Mucosa of rectum (tissue), 2 donors: ENCODE results near the gene SAMM50.
A peak's percentile ranks its signal among the peaks of the same experiment; 100 is the strongest.

Experiments
- H3K27ac ChIP-seq, 2 donors: one replicate each; pipeline ENCODE4 v1.7.0; 2013; ENCODE audit warnings: inconsistent platforms in 2 of 2, low read depth in 2 of 2, low read length in 2 of 2
- H3K27me3 ChIP-seq, 2 donors: one replicate each; pipeline ENCODE4 v1.7.0; 2013; ENCODE audit warnings: low read length in 2 of 2; ENCODE audit not compliant: control insufficient read depth in 2 of 2, insufficient read depth in 2 of 2
- H3K36me3 ChIP-seq, 2 donors: one replicate each; pipeline ENCODE4 v1.7.0; 2013; ENCODE audit warnings: low read length in 2 of 2; ENCODE audit not compliant: control insufficient read depth in 2 of 2, insufficient read depth in 2 of 2
- H3K4me1 ChIP-seq, 2 donors: one replicate each; pipeline ENCODE4 v1.7.0; 2013; ENCODE audit warnings: low read length in 2 of 2, mild to moderate bottlenecking in 1 of 2; ENCODE audit not compliant: control insufficient read depth in 2 of 2, insufficient read depth in 2 of 2
- H3K4me3 ChIP-seq, 2 donors: one replicate each; pipeline ENCODE4 v1.7.0; 2013; ENCODE audit warnings: low read length in 2 of 2
- H3K9ac ChIP-seq, 2 donors: one replicate each; pipeline ENCODE4 v1.7.0; 2013; ENCODE audit warnings: low read length in 2 of 2, low read depth in 1 of 2, mild to moderate bottlenecking in 1 of 2
- H3K9me3 ChIP-seq, 2 donors: one replicate each; pipeline ENCODE4 v1.7.0; 2013; ENCODE audit warnings: low read length in 2 of 2; ENCODE audit not compliant: control insufficient read depth in 2 of 2
- donor health status: healthy.
- donor health status: Normal muscosa, but diverticular disease.

Gene SAMM50

DNA sequence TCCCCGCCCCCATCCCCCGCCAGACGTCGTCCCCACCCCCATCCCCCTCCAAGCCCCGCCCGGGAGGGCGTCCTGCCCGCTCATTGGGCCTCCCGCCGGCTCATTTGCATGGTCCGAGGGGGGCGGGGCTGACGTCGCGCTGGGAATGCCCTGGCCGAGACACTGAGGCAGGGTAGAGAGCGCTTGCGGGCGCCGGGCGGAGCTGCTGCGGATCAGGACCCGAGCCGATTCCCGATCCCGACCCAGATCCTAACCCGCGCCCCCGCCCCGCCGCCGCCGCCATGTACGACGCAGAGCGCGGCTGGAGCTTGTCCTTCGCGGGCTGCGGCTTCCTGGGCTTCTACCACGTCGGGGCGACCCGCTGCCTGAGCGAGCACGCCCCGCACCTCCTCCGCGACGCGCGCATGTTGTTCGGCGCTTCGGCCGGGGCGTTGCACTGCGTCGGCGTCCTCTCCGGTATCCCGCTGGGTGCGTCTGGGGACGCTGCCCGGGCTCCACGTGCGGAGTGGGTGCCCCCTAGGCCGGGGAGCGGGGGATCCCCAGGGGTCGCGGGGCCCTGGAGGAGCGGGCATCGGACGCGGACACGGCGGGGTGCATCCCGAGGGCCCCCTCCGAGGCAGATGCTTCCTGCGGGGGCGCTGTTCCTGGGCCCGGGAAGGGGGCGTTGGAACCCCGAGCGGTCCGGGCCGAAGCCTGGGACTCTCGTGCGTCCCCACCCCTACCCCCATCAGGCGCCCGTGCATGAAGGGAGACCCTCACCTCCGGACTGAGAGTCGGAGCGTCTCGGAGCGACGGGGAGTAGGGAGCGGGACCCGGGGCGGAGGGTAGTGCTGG is 31.4 kb upstream of the SAMM50 start, which contains the start of gene PNPLA3:
PNPLA3 (plus strand) TSS at position 175 of the 834 bp plus-strand sequence; CDS start at position 282, 107 bp downstream.
- H3K4me3 ChIP-seq = peak within 1 kb of the TSS; percentile 44 to 56
- H3K9ac ChIP-seq = peak within 1 kb of the TSS in 1 of 2 donors; percentile 22
- no peaks in the 10 kb centered on the region for H3K4me1 ChIP-seq
- H3K9me3 ChIP-seq = no peaks in the 10 kb centered on the region
- H3K27me3 ChIP-seq = peaks cover 5 to 10% of the 10 kb centered on the region in 2 donors
- no peaks in the 10 kb centered on the region for H3K36me3 ChIP-seq
- H3K27ac ChIP-seq = no peak within 1 kb of the TSS

DNA sequence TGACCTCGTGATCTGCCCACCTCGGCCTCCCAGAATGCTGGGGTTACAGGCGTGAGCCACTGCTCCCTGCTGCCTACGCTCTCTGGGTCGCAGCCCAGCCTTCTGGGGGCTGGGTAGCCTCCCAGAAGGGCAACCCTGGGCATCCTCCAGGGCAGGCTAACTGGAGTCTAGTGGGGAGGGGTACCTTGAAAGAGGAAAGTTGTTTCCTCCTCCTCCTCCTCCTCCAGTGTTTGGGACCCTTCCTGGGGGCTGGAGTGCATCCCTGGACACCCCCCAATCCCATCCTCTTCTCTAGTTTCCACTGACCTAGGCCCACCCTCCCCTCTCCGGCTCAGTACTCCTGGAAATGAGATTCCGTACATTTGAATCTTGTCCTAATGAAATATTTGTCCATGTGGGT is 30.4 kb upstream of the SAMM50 start:
- no peaks in the 10 kb centered on the region for H3K9me3 ChIP-seq
- H3K27me3 ChIP-seq = peaks cover 5 to 10% of the 10 kb centered on the region in 2 donors
- H3K36me3 ChIP-seq = no peaks in the 10 kb centered on the region
- no peak overlapping the region for H3K9ac ChIP-seq
- H3K27ac ChIP-seq = no peak overlapping the region
- no peak overlapping the region for H3K4me3 ChIP-seq
- no peaks in the 10 kb centered on the region for H3K4me1 ChIP-seq

DNA sequence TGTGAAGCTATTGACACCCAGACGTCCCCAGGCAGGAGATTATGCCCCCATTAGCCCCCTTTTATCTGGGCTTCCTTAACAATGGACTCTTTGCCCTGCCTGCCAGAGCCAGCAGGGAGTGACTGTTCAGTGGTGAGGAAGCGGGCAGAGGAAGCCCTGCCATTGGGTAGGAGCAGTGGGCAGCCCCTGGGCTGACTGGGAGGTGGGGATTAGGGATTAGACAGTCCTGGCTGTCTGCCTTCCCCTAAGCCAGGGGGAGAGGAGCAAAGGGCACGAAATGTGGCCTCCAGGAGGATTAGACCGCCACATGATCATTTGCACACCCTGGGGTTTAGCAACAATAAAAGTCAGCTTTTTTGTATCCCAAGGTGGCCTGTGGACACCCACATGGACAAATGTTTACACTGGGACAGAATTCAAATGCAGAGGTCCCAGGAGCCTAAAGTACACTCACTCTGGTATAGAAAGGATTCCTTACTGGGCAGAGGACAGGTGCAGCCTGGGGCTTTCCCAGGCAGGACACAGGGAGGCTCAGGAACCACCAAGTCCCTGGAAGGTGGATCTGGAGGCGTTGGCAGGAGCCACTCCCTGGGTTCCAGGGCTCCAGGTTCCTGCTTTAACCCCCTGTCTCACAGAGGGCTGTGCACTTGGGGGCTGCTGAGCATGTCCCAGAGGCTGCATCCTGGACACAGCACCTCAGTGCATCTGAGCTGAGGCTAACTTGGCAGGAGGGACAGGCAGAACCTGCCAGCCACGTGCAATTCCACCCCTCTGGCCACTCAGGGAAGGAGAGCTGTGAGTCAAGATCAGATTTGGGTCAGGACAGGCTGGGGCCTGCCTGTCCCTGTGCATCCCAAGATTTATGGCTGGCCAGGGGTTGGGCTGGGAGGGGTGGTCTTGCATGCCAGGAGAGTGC is 29.6 kb upstream of the SAMM50 start:
- Histone ChIP-seq H3K27me3 (peaks cover 5 to 10% of the 10 kb centered on the region in 2 donors), H3K9ac (no peak overlapping the region)

DNA sequence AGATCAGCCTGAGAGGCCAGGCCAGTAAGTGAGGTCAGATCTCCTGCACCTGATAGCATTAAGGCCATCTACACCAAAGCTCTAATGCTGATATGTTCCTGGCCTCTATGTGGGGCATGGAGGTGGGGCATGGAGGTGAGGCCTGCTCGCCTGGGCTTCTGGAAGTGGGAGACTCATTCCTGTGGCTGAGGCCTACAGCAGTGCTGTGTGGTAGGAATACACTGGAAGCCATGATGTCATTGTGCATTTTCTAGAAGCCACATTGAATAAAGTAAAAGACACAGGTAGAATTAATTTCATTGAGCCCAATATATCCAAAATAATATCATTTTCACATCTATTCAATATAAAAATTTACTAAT is 28.9 kb upstream of the SAMM50 start:
- Histone ChIP-seq H3K9ac (no peak overlapping the region), H3K4me1 (no peaks in the 10 kb centered on the region), H3K36me3 (no peaks in the 10 kb centered on the region), H3K4me3 (no peak overlapping the region), H3K9me3 (no peaks in the 10 kb centered on the region), H3K27me3 (peaks cover 5 to 8% of the 10 kb centered on the region in 2 donors), H3K27ac (no peak overlapping the region)

More for the DNA sequence above, 29.6 kb upstream of the SAMM50 start:
- Histone ChIP-seq H3K27ac (no peak overlapping the region), H3K36me3 (no peaks in the 10 kb centered on the region), H3K4me3 (no peak overlapping the region), H3K4me1 (no peaks in the 10 kb centered on the region), H3K9me3 (no peaks in the 10 kb centered on the region)

DNA sequence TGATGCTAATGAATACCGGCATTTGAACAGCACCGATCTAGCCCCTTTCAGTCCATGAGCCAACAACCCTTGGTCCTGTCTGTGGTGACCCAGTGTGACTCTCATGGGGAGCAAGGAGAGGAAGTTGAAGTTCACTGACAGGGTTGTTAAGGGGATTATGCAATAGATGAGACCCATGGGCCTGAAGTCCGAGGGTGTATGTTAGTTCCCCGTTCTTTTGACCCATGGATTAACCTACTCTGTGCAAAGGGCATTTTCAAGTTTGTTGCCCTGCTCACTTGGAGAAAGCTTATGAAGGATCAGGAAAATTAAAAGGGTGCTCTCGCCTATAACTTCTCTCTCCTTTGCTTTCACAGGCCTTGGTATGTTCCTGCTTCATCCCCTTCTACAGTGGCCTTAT is 26.8 kb upstream of the SAMM50 start:
- H3K4me1 ChIP-seq = no peaks in the 10 kb centered on the region
- H3K9me3 ChIP-seq = no peaks in the 10 kb centered on the region
- peaks cover 5 to 8% of the 10 kb centered on the region in 2 donors for H3K27me3 ChIP-seq
- no peak overlapping the region for H3K9ac ChIP-seq
- no peak overlapping the region for H3K27ac ChIP-seq
- no peaks in the 10 kb centered on the region for H3K36me3 ChIP-seq
- no peak overlapping the region for H3K4me3 ChIP-seq

DNA sequence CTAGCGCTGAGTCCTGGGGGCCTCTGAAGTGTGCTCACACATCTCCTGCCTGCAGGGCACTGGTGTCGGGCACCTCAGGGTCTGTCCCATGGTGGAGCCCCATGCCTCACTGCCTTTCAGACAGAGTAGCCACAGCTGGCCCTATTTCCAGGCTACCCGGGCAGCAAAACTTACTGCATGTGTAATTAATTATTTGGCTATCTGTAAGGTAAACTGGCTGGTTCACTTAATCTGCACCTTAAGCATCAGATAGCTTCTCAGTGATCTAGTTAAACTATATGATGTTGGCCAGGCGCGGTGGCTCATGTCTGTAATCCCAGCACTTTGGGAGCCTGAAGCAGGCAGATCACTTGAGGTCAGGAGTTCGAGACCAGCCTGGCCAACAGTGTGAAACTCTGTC is 26.3 kb upstream of the SAMM50 start:
- H3K9me3 ChIP-seq = no peaks in the 10 kb centered on the region
- peaks cover 5 to 8% of the 10 kb centered on the region in 2 donors for H3K27me3 ChIP-seq
- no peak overlapping the region for H3K9ac ChIP-seq
- no peaks in the 10 kb centered on the region for H3K36me3 ChIP-seq
- no peaks in the 10 kb centered on the region for H3K4me1 ChIP-seq
- H3K4me3 ChIP-seq = no peak overlapping the region
- no peak overlapping the region for H3K27ac ChIP-seq

DNA sequence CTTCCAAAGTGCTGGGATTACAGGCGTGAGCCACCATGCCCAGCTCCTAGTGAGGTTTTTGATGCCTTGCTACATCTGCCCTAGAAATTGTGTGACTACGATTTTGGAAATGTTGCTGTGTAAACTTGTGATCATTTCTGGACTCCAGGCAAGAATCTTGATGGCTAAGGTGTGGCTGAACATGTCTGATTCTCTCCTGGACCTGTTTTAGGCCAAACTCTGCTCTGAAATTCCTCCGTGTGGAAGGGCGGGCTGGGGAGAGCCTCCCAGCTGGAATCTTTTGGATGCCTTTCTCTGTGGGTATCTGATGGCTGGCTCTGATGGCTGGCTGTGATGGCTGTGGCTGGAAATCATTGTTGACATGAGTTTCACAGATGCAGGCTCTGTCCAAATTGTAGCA is 23.5 kb upstream of the SAMM50 start:
- no peaks in the 10 kb centered on the region for H3K36me3 ChIP-seq
- H3K27ac ChIP-seq = no peak overlapping the region
- H3K9ac ChIP-seq = no peak overlapping the region
- no peaks in the 10 kb centered on the region for H3K4me1 ChIP-seq
- no peaks in the 10 kb centered on the region for H3K27me3 ChIP-seq
- H3K4me3 ChIP-seq = no peak overlapping the region
- no peaks in the 10 kb centered on the region for H3K9me3 ChIP-seq

DNA sequence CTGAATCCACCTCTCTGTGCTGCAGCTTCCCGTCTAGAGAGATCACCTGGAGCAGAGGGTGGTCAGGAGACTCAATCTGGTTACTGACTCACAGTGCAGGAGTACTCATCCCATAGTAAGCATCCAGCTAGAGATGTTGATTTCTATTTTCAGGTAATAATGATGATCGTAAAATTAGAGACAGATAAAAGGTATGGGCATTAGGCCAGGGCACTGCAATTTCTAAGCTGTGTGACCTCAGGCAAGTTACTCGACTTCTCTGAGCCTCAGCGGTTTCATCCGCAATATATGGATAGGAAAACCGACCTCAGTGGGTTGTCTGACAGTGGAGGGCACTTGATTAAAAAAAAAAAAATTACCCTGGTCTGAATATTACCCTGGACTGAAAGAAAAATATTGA is 13.8 kb upstream of the SAMM50 start:
- no peaks in the 10 kb centered on the region for H3K36me3 ChIP-seq
- H3K9me3 ChIP-seq = no peaks in the 10 kb centered on the region

DNA sequence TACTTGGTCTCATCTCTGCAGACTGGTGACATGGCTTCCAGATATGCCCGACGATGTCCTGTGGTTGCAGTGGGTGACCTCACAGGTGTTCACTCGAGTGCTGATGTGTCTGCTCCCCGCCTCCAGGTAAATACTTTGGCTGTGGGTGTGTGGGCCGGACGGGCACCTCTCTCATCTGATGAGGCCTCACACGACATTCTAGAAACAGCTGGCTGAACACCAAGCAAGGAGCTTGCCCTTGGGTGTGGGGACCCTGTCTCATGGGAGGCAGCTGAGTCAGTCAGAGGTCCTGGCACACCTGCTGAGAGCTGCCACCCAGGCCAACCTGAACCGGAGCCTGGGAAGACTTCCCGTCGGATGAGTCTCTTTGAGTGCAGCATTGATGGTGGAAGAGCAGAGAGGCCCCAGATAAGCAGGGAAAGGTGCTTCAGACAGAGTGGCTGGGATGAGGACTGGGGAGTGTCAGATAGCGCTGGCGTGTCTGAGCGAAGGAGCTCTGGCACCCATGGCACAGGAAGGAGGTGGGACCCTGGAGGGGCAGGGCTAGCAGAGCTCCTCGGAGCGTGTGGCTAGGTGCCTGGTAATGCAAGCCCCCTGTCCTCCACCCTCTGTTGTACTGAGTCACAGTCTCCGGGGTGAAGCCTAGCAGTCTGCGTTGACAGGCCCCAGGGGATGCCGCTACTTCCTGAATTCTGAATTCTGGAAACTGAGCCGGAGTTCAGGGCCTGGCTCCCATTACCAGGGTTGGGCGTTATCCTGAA is 10.4 kb upstream of the SAMM50 start:
- H3K36me3 ChIP-seq = no peaks in the 10 kb centered on the region
- H3K27me3 ChIP-seq = peaks cover 0 to 4% of the 10 kb centered on the region in 2 donors

More for the DNA sequence above, 13.8 kb upstream of the SAMM50 start:
- Histone ChIP-seq H3K27me3 (peaks cover 0 to 4% of the 10 kb centered on the region in 2 donors), H3K4me3 (no peak overlapping the region), H3K27ac (no peak overlapping the region), H3K4me1 (no peaks in the 10 kb centered on the region), H3K9ac (no peak overlapping the region)

More for the DNA sequence above, 10.4 kb upstream of the SAMM50 start:
- no peaks in the 10 kb centered on the region for H3K4me1 ChIP-seq
- H3K9me3 ChIP-seq = no peaks in the 10 kb centered on the region
- H3K4me3 ChIP-seq = no peak overlapping the region
- H3K9ac ChIP-seq = no peak overlapping the region
- no peak overlapping the region for H3K27ac ChIP-seq
